HL-60 (cell line): ENCODE measurements around the gene SDCCAG8.

ENCODE experiments used
- DNase-seq, 2 experiments: peaks; one replicate each; pipeline ENCODE4 v3.0.0-alpha.2; 2010 to 2020; ENCODE audit warnings: low read depth in 1 of 2, low spot score in 1 of 2
- H3K27ac ChIP-seq: fragments of 250-450 bp; sonication (Bioruptor Pico); replicated peaks from 2 replicates; pipeline ENCODE4 v1.5.1; 2020; ENCODE audit warnings: mild to moderate bottlenecking, moderate library complexity
- H3K27me3 ChIP-seq: fragments of 250-450 bp; sonication (Bioruptor Pico); 2 replicates; pipeline ENCODE4 v1.5.1; 2021; ENCODE audit warnings: mild to moderate bottlenecking, moderate library complexity; ENCODE audit not compliant: insufficient read depth, poor library complexity, severe bottlenecking
- H3K4me3 ChIP-seq: replicated peaks from 2 replicates; pipeline ENCODE4 v1.5.1; 2011; ENCODE audit warnings: mild to moderate bottlenecking, control low read depth, low read length; ENCODE audit not compliant: insufficient read depth
- CTCF ChIP-seq: IDR thresholded peaks from one replicate; pipeline ENCODE4 v1.5.1; 2011; ENCODE audit warnings: low read length, control low read depth, inconsistent platforms; ENCODE audit not compliant: insufficient read depth
- GABPA ChIP-seq: IDR thresholded peaks from 2 replicates; pipeline ENCODE4 v1.6.1; 2012; ENCODE audit warnings: low read depth
- POLR2AphosphoS5 ChIP-seq: IDR thresholded peaks from 2 replicates; pipeline ENCODE4 v1.6.1; 2012; ENCODE audit warnings: low read depth
- REST ChIP-seq: IDR thresholded peaks from 2 replicates; pipeline ENCODE4 v1.6.1; 2012; ENCODE audit warnings: low read depth; ENCODE audit not compliant: insufficient replicate concordance
- SPI1 ChIP-seq: IDR thresholded peaks from 2 replicates; pipeline ENCODE4 v1.6.1; 2012; ENCODE audit warnings: low read depth, mild to moderate bottlenecking, borderline replicate concordance

The SDCCAG8 gene

GRCh38 chr1:243351337-243351736 lies 95.5 kb downstream of the SDCCAG8 start:
- no peak for DNase-seq
- TF ChIP-seq CTCF, result no peak
- TF ChIP-seq GABPA, result no peak
- TF ChIP-seq POLR2AphosphoS5, result no peak
- TF ChIP-seq REST, result no peak
- TF ChIP-seq SPI1, result no peak
- Histone ChIP-seq H3K27me3 (no peaks in the 10 kb centered on the region), H3K27ac (no peak overlapping the region), H3K4me3 (no peak overlapping the region)

- Histone ChIP-seq H3K27ac (no peak overlapping the region), H3K4me3 (no peak overlapping the region), H3K27me3 (no peaks in the 10 kb centered on the region)
- TF ChIP-seq REST (no peak), GABPA (no peak), POLR2AphosphoS5 (no peak), CTCF (no peak), SPI1 (no peak)
- no peak for DNase-seq
Observed at GRCh38 chr1:243354511-243355153, 98.8 kb downstream of the SDCCAG8 start.

GRCh38 chr1:243363832-243364231 lies 108.0 kb downstream of the SDCCAG8 start:
- TF ChIP-seq REST, result no peak
- no peak for TF ChIP-seq SPI1
- no peak for TF ChIP-seq CTCF
- TF ChIP-seq POLR2AphosphoS5, result no peak
- TF ChIP-seq GABPA, result no peak
- Histone ChIP-seq H3K27me3 (no peaks in the 10 kb centered on the region), H3K4me3 (no peak overlapping the region), H3K27ac (no peak overlapping the region)
- DNase-seq, result no peak
